ENCODE results near the gene CAMK1D. TPM values are rescaled to one million over a fixed set of nuclear protein-coding genes. Genes with fewer than 3 reads are reported as not detected.

CAMK1D gene
- total and polyA plus RNA-seq, 2 of the 4 experiments (the other 2 are of a cell fraction) = 5.0 to 5.3 TPM

- no CpG with 5 or more reads among the region's 5 CpGs for WGBS, 2 experiments (ENCODE audit: extremely low coverage in 2 of 2, insufficient read length in 1 of 2)
- CTCF ChIA-PET = interaction anchor here (0.6 kb wide), 1 partner anchor 240 kb away, joined by 4 read pairs; no protein-coding TSS in a partner anchor
These were observed 120.0 kb downstream of the CAMK1D start for GRCh38 chr10:12469345-12469744.

More at GRCh38 chr10:12469345-12469744, 120.0 kb downstream of the CAMK1D start:
- Histone ChIP-seq H4K5ac (ENCODE audit: low read depth, low read length) (no peak overlapping the region), H3K9me3 (ENCODE audit: control insufficient read depth, insufficient read depth, low read length) (no peaks in the 10 kb centered on the region), H4K20me1 (ENCODE audit: insufficient read depth, low read length) (0 out of 2 replicates have a peak, but pooled peaks cover 3% of the 10 kb centered on the region), H2AK9ac (replicated peaks; ENCODE audit: low read depth, low read length, poor library complexity) (no peak overlapping the region), H2BK15ac (ENCODE audit: low read depth, low read length) (no peak overlapping the region), H3K4me3 (ENCODE audit: insufficient read depth, low read depth, low read length) (no peak overlapping the region), H4K91ac (ENCODE audit: insufficient read depth, low read depth, low read length) (no peak overlapping the region), H3K14ac (replicated peaks; ENCODE audit: low read depth, low read length) (no peak overlapping the region), H3K18ac (ENCODE audit: low read depth, low read length) (no peak overlapping the region), H2BK20ac (ENCODE audit: low read depth, low read length) (no peak overlapping the region), H3K27ac (ENCODE audit: insufficient read depth, low read length) (no peak overlapping the region), H2AFZ (replicated peaks; ENCODE audit: low read length, poor library complexity) (no peak overlapping the region), H3K9ac (ENCODE audit: low read depth, low read length) (no peak overlapping the region), H3K9me1 (ENCODE audit: insufficient read depth, low read length) (no peaks in the 10 kb centered on the region), H3K4me1 (ENCODE audit: control insufficient read depth, insufficient read depth, low read length) (no peaks in the 10 kb centered on the region), H3K4me2 (ENCODE audit: low read depth, low read length) (no peak overlapping the region), H2AK5ac (ENCODE audit: low read depth, low read length) (no peak overlapping the region), H3K4ac (ENCODE audit: low read depth, low read length) (no peak overlapping the region), H4K8ac (ENCODE audit: low read depth in 2 of 2, low read length in 2 of 2) (no peak overlapping the region), H3K36me3 (ENCODE audit: control insufficient read depth, insufficient read depth, low read length) (no peaks in the 10 kb centered on the region), H3K79me1 (ENCODE audit: low read depth in 1 of 2, low read length in 2 of 2) (no peaks in the 10 kb centered on the region), H3K56ac (ENCODE audit: extremely low read depth, insufficient read depth, low read length) (no peak overlapping the region), H3K27me3 (ENCODE audit: control insufficient read depth, insufficient read depth, low read length) (0 out of 2 replicates have a peak, but pooled peaks cover 1% of the 10 kb centered on the region), H2BK5ac (ENCODE audit: low read depth, low read length, poor library complexity, severe bottlenecking) (no peak overlapping the region), H2BK120ac (ENCODE audit: low read depth, low read length) (no peak overlapping the region), H3K23ac (ENCODE audit: low read depth, low read length) (no peak overlapping the region)
- DNase-seq = no peak
- POLR2A ChIA-PET (ENCODE audit: unreplicated experiment) = no interaction called here
- BruUV-seq (replicated peaks) = no TSS peak
- no peak for ATAC-seq (ENCODE audit: low read depth)
- intact Hi-C loops (cut with micrococcal nuclease) = no loop called here
- dilution Hi-C loops (cut with HindIII; ENCODE audit: low sequenced_read_pairs, unreplicated experiment) = no loop called here
- TF ChIP-seq FOS (IDR thresholded peaks at IDR 0.05; ENCODE audit: low read depth, low read length) (0 out of 2 replicates have a peak, but pooled peaks have one; percentile 7), CEBPB (IDR thresholded peaks at IDR 0.05; ENCODE audit: low read depth, low read length) (peak; percentile 9; the same call in 1 of the 2 replicates), CTCF (conservative IDR thresholded peaks at IDR 0.05; ENCODE audit: low read depth, low read length) (no peak)
- in situ Hi-C loops (cut with MboI; ENCODE audit: low sequenced_read_pairs) = no loop called here

All from IMR-90 (cell line).